ENCODE measurements around the gene MAST4. TPM values are rescaled to one million over a fixed set of nuclear protein-coding genes. Genes with fewer than 3 reads are reported as not detected.

The MAST4 gene
- total and polyA plus RNA-seq, 2 of the 13 experiments (the other 11 are each of a cell fraction or from before 2014, with no cell fraction given): 3.4 to 3.7 TPM

- DNase-seq (ENCODE audit: low spot score) (no peak), FAIRE-seq (no peak), ATAC-seq (no peak)
- Histone ChIP-seq H3K4me3 (replicated peaks in 1 of 3; ENCODE audit: insufficient read depth in 1 of 3, low read depth in 2 of 3, low read length in 3 of 3) (no peak overlapping the region), H3K4me1 (ENCODE audit: insufficient read depth, low read length) (no peaks in the 10 kb centered on the region), H2AFZ (ENCODE audit: low read length) (no peak overlapping the region), H3K79me2 (ENCODE audit: insufficient read depth, low read length) (no peaks in the 10 kb centered on the region), H3K9me3 (ENCODE audit: low read length) (no peaks in the 10 kb centered on the region), H3K27me3 (ENCODE audit: control insufficient read depth in 1 of 2, insufficient read depth in 2 of 2, low read length in 2 of 2) (no peaks in the 10 kb centered on the region; a peak in 2 of 5 replicates), H3K9ac (ENCODE audit: insufficient read depth, low read depth, low read length) (no peak overlapping the region), H4K20me1 (ENCODE audit: insufficient read depth, low read length) (no peaks in the 10 kb centered on the region), H3K4me2 (ENCODE audit: low read depth, low read length) (no peak overlapping the region), H3K36me3 (replicated peaks in 1 of 2; ENCODE audit: control insufficient read depth in 1 of 2, insufficient read depth in 2 of 2, low read length in 2 of 2) (no peaks in the 10 kb centered on the region), H3K27ac (ENCODE audit: extremely low read length, insufficient read depth, low read length) (no peak overlapping the region)
- ChIA-PET POLR2A (no interaction called here), CTCF (ENCODE audit: low intra/inter-chr PET ratio, low total read pairs) (interaction anchor here (1.6 to 2.8 kb wide), 2 partner anchors 51 to 337 kb away, joined by 9 to 16 read pairs; no protein-coding TSS in a partner anchor)
- no TSS peak for BruUV-seq (replicated peaks)
- TF ChIP-seq YEATS2 (CRISPR knock-in tag; IDR thresholded peaks at IDR 0.05; ENCODE audit: borderline replicate concordance): no peak
- intact Hi-C loops (cut with micrococcal nuclease; ENCODE audit: unreplicated experiment) (no loop called here), in situ Hi-C loops (cut with HindIII; ENCODE audit: extremely low pct_ligation_motif_present, low pct_unique_long_range_greater_than_20kb) (loop anchor here (5.0 kb wide), 1 partner anchor 399 kb away; no protein-coding TSS in a partner anchor)
- 6% methylated on average over 1 of the region's 1 CpG for WGBS (ENCODE audit: low lambda C conversion rate)
Measured at GRCh38 chr5:66813306-66813705, 217.1 kb downstream of the MAST4 start.

DNA sequence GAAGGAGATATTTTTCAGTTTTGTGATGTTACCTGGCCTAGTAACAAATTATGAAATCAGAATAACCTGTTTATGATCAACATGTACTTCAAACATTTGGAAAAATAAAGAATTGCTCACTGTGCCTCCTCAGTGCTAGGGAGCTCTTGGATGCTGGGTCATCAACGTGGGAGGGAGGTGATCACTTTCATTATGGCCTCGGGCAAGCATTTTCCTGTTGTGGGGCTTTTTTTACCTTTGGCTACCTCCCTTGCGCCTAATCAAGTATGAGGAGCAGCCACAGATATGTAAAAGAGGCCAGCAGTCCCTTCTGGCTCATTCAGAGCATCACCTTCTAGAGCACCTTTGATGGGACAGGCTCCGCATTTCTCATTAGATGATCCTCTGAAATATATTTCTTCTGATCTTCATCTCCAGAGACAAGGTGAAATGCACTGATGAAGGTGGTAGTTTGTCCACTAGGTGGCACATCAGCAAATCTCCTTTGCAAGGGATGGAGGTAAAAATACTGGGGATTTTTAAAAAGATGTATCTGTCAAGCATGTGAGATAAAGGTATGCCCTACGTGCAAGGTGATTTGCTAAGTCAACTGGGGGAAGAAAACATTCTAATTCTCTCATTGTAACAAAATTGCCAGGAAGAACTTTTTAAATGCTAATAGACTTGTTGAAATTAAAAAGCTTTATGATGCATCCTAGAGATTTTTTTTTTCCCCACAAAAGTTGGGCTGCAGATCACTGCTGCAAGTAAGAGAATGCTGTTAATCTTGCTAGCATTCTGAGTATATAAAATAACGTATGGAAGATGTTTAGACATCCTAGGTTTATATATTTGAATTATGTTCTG lies 218.2 kb downstream of the MAST4 start:
- ATAC-seq: peak; percentile 65; the same call in 2 of the 3 replicates
- H3K36me3 ChIP-seq (replicated peaks in 1 of 2; ENCODE audit: control insufficient read depth in 1 of 2, insufficient read depth in 2 of 2, low read length in 2 of 2): no peaks in the 10 kb centered on the region
- POLR2A ChIA-PET: no interaction called here
- no peak overlapping the region for H3K27ac ChIP-seq (ENCODE audit: extremely low read length, insufficient read depth, low read length)
- no peaks in the 10 kb centered on the region for H4K20me1 ChIP-seq (ENCODE audit: insufficient read depth, low read length)
- no peaks in the 10 kb centered on the region for H3K9me3 ChIP-seq (ENCODE audit: low read length)
- no peak overlapping the region for H3K4me3 ChIP-seq (replicated peaks in 1 of 3; ENCODE audit: insufficient read depth in 1 of 3, low read depth in 2 of 3, low read length in 3 of 3)
- BruUV-seq (replicated peaks): no TSS peak
- peak; percentile 32 for DNase-seq (ENCODE audit: low spot score)
- WGBS (ENCODE audit: low lambda C conversion rate): 10% methylated on average over 6 of the region's 6 CpGs
- no peak overlapping the region for H3K4me2 ChIP-seq (ENCODE audit: low read depth, low read length)
- H3K9ac ChIP-seq (ENCODE audit: insufficient read depth, low read depth, low read length): no peak overlapping the region
- peak; percentile 57 for FAIRE-seq
- no peaks in the 10 kb centered on the region; a peak in 2 of 5 replicates for H3K27me3 ChIP-seq (ENCODE audit: control insufficient read depth in 1 of 2, insufficient read depth in 2 of 2, low read length in 2 of 2)
- in situ Hi-C loops (cut with HindIII; ENCODE audit: extremely low pct_ligation_motif_present, low pct_unique_long_range_greater_than_20kb) (loop anchor here (5.0 kb wide), 1 partner anchor 398 kb away; no protein-coding TSS in a partner anchor), intact Hi-C loops (cut with micrococcal nuclease; ENCODE audit: unreplicated experiment) (loop anchor here (1.0 to 2.0 kb wide), 3 partner anchors 50 to 395 kb away; no protein-coding TSS in a partner anchor)
- H2AFZ ChIP-seq (ENCODE audit: low read length): no peak overlapping the region
- CTCF ChIA-PET (ENCODE audit: low intra/inter-chr PET ratio, low total read pairs): interaction anchor here (1.4 to 2.8 kb wide), 3 partner anchors 50 to 395 kb away, joined by 9 to 16 read pairs (median 13); no protein-coding TSS in a partner anchor
- H3K79me2 ChIP-seq (ENCODE audit: insufficient read depth, low read length): no peaks in the 10 kb centered on the region
- H3K4me1 ChIP-seq (ENCODE audit: insufficient read depth, low read length): no peaks in the 10 kb centered on the region
- TF ChIP-seq ZNF264 (CRISPR knock-in tag; IDR thresholded peaks at IDR 0.05): no peak
- TF ChIP-seq ZNF383 (CRISPR knock-in tag; IDR thresholded peaks at IDR 0.05; ENCODE audit: borderline replicate concordance): no peak
- no peak for TF ChIP-seq HNF4A (CRISPR knock-in tag; IDR thresholded peaks at IDR 0.05)
- TF ChIP-seq EEA1 (CRISPR knock-in tag; IDR thresholded peaks at IDR 0.05; ENCODE audit: borderline replicate concordance): no peak
- TF ChIP-seq STAG1 (CRISPR knock-in tag; IDR thresholded peaks at IDR 0.05): peak; percentile 56
- TF ChIP-seq MAFF (IDR thresholded peaks at IDR 0.05; ENCODE audit: low read depth, low read length): no peak
- TF ChIP-seq ETV5 (CRISPR knock-in tag; IDR thresholded peaks at IDR 0.05; ENCODE audit: borderline replicate concordance): no peak
- peak; percentile 66 for TF ChIP-seq SMC3 (IDR thresholded peaks at IDR 0.05; ENCODE audit: low read length)
- TF ChIP-seq SMARCC2 (IDR thresholded peaks at IDR 0.05): no peak
- TF ChIP-seq ELF4 (CRISPR knock-in tag; IDR thresholded peaks at IDR 0.05; ENCODE audit: borderline replicate concordance): no peak
- TF ChIP-seq MIER3 (CRISPR knock-in tag; IDR thresholded peaks at IDR 0.05; ENCODE audit: borderline replicate concordance): no peak
- TF ChIP-seq, protein P1, sequence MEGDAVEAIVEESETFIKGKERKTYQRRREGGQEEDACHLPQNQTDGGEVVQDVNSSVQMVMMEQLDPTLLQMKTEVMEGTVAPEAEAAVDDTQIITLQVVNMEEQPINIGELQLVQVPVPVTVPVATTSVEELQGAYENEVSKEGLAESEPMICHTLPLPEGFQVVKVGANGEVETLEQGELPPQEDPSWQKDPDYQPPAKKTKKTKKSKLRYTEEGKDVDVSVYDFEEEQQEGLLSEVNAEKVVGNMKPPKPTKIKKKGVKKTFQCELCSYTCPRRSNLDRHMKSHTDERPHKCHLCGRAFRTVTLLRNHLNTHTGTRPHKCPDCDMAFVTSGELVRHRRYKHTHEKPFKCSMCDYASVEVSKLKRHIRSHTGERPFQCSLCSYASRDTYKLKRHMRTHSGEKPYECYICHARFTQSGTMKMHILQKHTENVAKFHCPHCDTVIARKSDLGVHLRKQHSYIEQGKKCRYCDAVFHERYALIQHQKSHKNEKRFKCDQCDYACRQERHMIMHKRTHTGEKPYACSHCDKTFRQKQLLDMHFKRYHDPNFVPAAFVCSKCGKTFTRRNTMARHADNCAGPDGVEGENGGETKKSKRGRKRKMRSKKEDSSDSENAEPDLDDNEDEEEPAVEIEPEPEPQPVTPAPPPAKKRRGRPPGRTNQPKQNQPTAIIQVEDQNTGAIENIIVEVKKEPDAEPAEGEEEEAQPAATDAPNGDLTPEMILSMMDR (CRISPR knock-in tag; IDR thresholded peaks at IDR 0.05): peak; percentile 59
- no peak for TF ChIP-seq ZBTB34 (CRISPR knock-in tag; IDR thresholded peaks at IDR 0.05)
- no peak for TF ChIP-seq ZFP36L1 (CRISPR knock-in tag; IDR thresholded peaks at IDR 0.05)

Data from HepG2 (cell line).